ENCODE data around the gene NHLH1. TPM values are rescaled to one million over a fixed set of nuclear protein-coding genes. Genes with fewer than 3 reads are reported as not detected.
A peak's percentile ranks its signal among the peaks of the same experiment; 100 is the strongest.

Gene NHLH1
- total RNA-seq, 4 donors from 2014 or later: 0.80 TPM; not detected in 3

GRCh38 chr1:160394673-160395072, 27.8 kb downstream of the NHLH1 start:
- no peaks in the 10 kb centered on the region for H3K36me3 ChIP-seq
- no peaks in the 10 kb centered on the region for H3K27me3 ChIP-seq
- peaks cover 0 to 3% (median 0%) of the 10 kb centered on the region in 4 donors for H3K4me1 ChIP-seq
- TF ChIP-seq CTCF (IDR thresholded peaks at IDR 0.05) (no peak), POLR2A (IDR thresholded peaks at IDR 0.05) (no peak)
- H3K4me3 ChIP-seq: no peak overlapping the region
- no peak for DNase-seq
- no peaks in the 10 kb centered on the region for H3K9me3 ChIP-seq
- H3K27ac ChIP-seq: no peak overlapping the region

- peak overlapping the region in 1 of 4 donors; percentile 28 for H3K27ac ChIP-seq
- no peaks in the 10 kb centered on the region for H3K9me3 ChIP-seq
- TF ChIP-seq POLR2A (IDR thresholded peaks at IDR 0.05) (no peak), CTCF (IDR thresholded peaks at IDR 0.05) (no peak)
- H3K27me3 ChIP-seq: no peaks in the 10 kb centered on the region
- H3K36me3 ChIP-seq: no peaks in the 10 kb centered on the region
- H3K4me3 ChIP-seq: no peak overlapping the region
- DNase-seq: no peak
- peaks cover 0 to 21% (median 0%) of the 10 kb centered on the region in 4 donors for H3K4me1 ChIP-seq
Measured at GRCh38 chr1:160397651-160398050, 30.8 kb downstream of the NHLH1 start.

GRCh38 chr1:160398823-160399222, 32.0 kb downstream of the NHLH1 start:
- peaks cover 0 to 21% (median 0%) of the 10 kb centered on the region in 4 donors for H3K4me1 ChIP-seq
- no peak overlapping the region for H3K4me3 ChIP-seq
- H3K36me3 ChIP-seq: no peaks in the 10 kb centered on the region
- TF ChIP-seq CTCF (IDR thresholded peaks at IDR 0.05): no peak
- TF ChIP-seq POLR2A (IDR thresholded peaks at IDR 0.05): no peak
- no peak overlapping the region for H3K27ac ChIP-seq
- no peaks in the 10 kb centered on the region for H3K9me3 ChIP-seq
- H3K27me3 ChIP-seq: no peaks in the 10 kb centered on the region
- no peak for DNase-seq

- Histone ChIP-seq H3K9me3 (no peaks in the 10 kb centered on the region), H3K27me3 (no peaks in the 10 kb centered on the region), H3K27ac (peak overlapping the region in 3 of 4 donors; percentile 11 to 59 (median 17)), H3K36me3 (no peaks in the 10 kb centered on the region), H3K4me3 (peak overlapping the region; percentile 39 to 82 (median 58)), H3K4me1 (peaks cover 0 to 21% (median 0%) of the 10 kb centered on the region in 4 donors)
- TF ChIP-seq POLR2A (IDR thresholded peaks at IDR 0.05) (no peak), CTCF (IDR thresholded peaks at IDR 0.05) (no peak)
- no peak for DNase-seq
Measured at GRCh38 chr1:160399544-160400222, 32.8 kb downstream of the NHLH1 start.

GRCh38 chr1:160400223-160400645, 33.4 kb downstream of the NHLH1 start, which contains the start of gene VANGL2:
Gene VANGL2 (plus strand): TSS chr1:160400564. CDS start chr1:160415838, 15,274 bp downstream.
- H3K27ac ChIP-seq: peak within 1 kb of the TSS; percentile 8 to 59 (median 26)
- H3K4me3 ChIP-seq: peak within 1 kb of the TSS; percentile 39 to 82 (median 58)
- TF ChIP-seq POLR2A (IDR thresholded peaks at IDR 0.05) (no peak), CTCF (IDR thresholded peaks at IDR 0.05) (no peak)

More at GRCh38 chr1:160400223-160400645, 33.4 kb downstream of the NHLH1 start, which contains the start of gene VANGL2:
- Histone ChIP-seq H3K4me1 (peaks cover 0 to 21% (median 0%) of the 10 kb centered on the region in 4 donors), H3K27me3 (no peaks in the 10 kb centered on the region), H3K9me3 (no peaks in the 10 kb centered on the region), H3K36me3 (no peaks in the 10 kb centered on the region)
- peak; percentile 27 to 80 (median 77) for DNase-seq

Data from Peyer's patch (tissue), 4 donors.